ENCODE results near the gene DCAF4L1.
A peak's percentile ranks its signal among the peaks of the same experiment; 100 is the strongest.

Gene DCAF4L1

DNA sequence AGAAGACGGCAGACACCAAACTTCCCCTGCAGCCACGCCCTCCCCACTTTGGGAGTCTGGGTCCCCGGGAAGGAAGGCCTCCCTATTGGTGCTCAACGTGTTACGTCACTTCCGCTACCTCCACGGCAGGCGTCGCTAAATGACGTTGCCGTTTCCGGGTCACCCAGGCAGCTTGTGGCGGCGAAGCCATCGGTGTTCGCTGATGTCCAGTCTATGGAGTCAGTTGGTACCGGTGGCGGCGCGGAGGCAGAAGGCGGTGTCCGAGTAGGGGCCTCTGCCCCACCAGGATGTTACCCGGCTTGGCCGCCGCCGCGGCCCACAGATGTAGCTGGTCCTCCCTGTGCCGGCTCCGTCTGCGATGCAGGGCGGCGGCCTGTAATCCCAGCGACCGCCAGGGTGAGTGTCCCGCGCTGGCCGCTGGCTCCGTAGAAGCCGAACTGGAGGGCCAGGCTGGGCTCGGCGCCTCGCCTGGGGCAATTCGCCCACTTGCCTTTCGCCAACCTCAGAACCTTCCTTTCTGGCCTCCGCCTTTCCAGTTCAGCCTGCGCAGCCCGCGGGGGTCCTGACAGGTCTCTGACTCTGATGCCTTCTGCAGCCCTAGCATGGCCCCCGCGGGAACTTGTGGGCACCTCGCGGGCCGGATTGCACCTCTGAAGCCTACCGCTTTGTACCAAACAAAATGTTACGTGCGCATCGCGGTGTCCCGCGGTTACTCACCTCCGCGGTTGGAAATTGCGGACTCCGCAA is 9.0 kb downstream of the DCAF4L1 start, which contains the start of gene SLC30A9:
TSS of gene SLC30A9 (plus strand) at position 166 of the 747 bp plus-strand sequence. CDS start at position 288, 122 bp downstream.
- peak; percentile 84 for DNase-seq

DNA sequence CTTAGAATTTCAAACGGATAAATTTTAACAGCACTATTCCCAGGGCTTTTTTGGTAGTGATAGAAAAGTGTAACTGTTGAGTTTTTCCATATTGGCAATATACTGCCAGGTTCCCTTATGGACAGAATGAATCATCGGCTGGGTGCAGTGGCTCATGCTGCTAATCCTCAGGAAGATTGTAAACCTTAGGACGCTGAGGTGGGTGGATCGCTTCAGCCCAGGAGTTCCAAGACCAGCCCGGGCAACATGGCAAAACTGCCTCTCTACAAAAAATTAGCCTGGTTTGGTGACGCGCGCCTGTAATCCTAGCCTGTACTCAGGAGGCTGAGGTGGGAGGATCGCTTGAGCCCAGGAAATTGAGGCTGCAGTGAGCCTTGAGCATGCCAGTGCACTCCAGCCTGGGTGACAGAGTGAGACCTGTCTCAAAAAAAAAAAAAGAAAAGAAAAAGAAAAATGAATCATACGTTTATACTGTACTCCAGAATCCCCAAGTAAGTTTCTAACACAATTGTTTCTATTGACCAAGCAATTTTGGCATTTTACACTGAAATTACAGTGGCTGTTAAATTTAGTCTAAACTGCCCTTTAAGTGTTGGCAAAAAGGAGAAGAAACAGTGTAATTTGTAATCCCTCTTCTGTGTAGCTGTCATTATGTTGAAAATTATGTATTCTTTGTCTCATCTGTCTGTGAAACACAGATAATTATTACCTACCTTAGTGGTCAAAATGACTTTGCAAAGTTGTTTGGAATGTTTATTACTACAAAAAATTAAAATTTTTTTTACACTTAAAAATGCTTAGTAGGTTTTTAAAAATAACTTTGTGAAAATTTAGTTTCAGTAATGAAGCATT is 10.6 kb downstream of the DCAF4L1 start:
- no peak for DNase-seq

- DNase-seq = no peak
These were observed 11.7 kb downstream of the DCAF4L1 start for GRCh38 chr4:41992967-41993857.

DNA sequence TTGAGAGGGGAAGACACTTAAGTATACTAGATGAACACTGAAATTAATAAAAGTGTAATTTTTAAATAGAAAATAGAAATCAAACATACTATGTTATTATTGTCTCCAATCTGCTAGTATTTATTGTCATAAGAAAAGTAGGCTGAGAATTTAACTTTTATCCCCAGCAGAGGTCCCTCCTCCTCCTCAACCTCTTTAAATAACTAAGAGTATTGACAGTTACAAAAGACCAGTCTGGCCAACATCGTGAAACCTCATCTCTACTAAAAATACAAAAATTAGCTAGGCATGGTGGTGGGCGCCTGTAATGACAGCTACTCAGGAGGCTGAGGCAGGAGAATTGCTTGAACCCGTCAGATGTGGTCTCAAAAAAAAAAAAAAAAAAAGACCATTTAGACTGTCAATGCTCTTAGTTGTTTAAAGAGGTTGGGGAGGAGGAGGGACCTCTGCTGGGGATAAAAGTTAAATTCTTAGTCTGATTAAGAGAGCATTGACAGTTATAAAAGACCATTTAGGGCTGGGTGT is 13.0 kb downstream of the DCAF4L1 start:
- no peak for DNase-seq

GRCh38 chr4:41998019-41998418 is 16.5 kb downstream of the DCAF4L1 start:
- no peak for DNase-seq

- no peak for DNase-seq
These were observed 17.8 kb downstream of the DCAF4L1 start for GRCh38 chr4:41999321-41999720.

DNA sequence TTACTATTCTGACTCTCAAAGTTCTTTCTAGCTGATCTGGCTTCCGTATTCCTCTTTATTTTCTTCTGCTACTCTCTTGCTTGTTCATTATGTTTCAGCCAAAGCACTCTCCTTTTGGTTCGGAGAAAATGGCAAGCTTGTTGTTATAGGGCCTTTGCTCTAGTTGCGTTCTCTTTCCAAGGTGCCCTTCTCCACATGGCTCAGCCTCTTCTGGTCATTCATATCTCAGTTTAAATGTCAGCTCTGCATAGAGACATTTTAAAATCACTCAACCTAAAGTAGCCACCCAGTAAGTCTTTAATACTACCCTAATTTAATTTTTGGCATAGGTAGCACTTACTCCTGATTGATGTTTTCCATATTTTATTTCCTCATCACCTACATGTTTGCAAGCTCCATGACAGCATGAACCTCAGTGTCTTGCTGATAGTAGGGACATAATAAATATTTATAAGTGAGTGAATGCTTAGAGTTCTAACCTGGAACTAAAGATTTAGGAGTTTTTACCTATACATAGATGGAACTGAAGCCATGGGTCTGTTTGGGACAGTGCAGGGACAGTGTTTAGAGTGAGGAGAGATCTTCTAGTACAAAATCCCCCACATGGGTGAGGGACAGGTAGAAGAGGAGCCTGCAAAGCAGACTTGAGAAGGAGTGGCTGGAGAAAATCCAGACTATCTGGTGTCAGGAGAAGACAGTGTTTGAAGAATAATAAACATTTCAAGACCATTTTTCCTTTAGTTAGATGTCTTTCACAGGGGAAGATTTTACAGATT is 26.6 kb downstream of the DCAF4L1 start:
- no peak for DNase-seq

GRCh38 chr4:42015438-42015837 is 33.9 kb downstream of the DCAF4L1 start:
- no peak for DNase-seq

- DNase-seq = no peak
These were observed 36.9 kb downstream of the DCAF4L1 start for GRCh38 chr4:42018451-42018850.
